T-helper 2 cell treated with Interferon-gamma antibody and Interleukin-4, amounts not matched to agents 100 ng/mL and 5 ng/mL, for 36 hours (primary cell): ENCODE measurements around the gene SPATS2L. TPM values are rescaled to one million over a fixed set of nuclear protein-coding genes. Genes with fewer than 3 reads are reported as not detected.

Experiments
- intact Hi-C: fragments of 100-400 bp; cut with micrococcal nuclease; formaldehyde crosslinking; loops from one replicate; pipeline ENCODE4 v1.15.1; 2023
- total RNA-seq: library from RNA; stranded (reverse); gene quantifications from 2 replicates; pipeline ENCODE4 v1.2.3, GENCODE V29; 2022

The SPATS2L gene
- total RNA-seq, 1 donor from 2014 or later = 52.4 TPM

DNA sequence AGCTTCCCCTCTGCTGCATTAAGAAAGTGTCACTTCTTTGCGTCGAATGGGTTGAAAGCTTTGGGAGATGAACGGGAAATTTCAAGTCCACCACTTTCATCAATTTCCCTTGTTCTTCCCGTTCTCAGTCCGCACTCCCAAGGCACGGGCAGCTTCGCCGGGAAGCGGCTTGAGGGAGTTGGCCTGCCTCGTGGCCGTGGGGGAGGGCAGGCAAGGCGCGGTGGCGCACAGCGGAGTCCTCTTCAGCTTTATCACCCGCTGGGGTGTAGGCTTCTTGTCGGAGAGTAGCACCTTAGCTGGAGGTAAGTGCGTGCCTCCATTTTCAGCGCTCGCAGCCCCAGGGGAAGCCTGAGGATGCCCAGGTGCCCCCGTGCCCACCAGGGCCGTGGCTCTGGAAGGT is 183.5 kb downstream of the SPATS2L start:
- intact Hi-C loops = no loop called here

DNA sequence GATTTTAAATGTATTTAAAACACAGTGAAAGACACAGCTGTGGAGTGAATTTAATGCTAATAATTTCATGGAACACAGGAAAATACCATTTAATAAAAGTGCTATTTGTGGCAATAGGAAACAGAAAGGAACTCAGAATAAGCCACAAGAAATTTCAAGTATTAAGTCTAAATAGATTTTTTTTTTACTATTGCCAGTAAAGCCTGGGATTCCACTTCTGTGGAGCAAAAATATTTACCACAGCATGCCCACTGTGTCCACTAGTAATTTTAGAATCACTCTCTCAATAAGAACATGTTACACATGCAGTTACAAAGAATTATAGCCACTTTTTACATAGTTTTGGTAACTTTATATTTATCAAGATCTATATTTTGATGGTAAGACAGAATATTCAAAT is 186.2 kb downstream of the SPATS2L start:
- intact Hi-C loops = no loop called here

DNA sequence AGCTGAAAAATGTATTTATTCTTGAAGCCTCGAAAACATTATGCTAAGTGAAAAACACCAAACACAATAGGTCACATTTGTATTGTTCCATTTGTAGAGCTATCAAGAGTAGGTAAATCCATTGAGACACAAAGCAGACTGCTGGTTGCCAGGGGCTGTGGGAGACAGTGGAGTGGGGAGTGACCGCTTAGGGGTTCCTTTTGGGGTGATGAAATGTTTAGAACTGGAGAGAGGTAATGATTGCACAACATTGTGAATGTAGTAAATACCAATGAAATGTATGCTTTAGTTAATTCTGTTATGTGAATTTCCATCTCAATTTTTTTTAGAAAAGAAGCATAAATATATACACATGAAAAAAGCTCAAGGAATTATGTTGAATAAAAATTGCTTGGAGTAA is 187.6 kb downstream of the SPATS2L start:
- intact Hi-C loops = no loop called here

DNA sequence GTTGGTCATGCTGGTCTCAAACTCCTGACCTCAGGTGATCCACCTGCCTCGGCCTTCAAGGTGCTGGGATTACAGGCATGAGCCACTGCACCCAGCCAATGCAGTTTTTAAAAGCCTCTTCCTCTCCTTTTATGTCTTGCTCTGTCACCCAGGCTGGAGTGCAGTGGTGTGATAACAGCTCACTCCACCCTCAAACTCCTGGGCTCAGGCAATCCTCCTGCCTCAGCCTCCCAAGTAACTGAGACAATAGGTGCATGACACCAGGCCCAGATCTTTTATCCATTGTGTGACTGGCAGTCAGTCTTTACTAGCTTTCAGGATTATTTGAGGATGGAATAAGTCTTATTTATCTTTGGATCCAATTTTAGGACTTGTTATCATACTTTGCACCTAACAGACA is 190.2 kb downstream of the SPATS2L start:
- intact Hi-C loops = no loop called here

DNA sequence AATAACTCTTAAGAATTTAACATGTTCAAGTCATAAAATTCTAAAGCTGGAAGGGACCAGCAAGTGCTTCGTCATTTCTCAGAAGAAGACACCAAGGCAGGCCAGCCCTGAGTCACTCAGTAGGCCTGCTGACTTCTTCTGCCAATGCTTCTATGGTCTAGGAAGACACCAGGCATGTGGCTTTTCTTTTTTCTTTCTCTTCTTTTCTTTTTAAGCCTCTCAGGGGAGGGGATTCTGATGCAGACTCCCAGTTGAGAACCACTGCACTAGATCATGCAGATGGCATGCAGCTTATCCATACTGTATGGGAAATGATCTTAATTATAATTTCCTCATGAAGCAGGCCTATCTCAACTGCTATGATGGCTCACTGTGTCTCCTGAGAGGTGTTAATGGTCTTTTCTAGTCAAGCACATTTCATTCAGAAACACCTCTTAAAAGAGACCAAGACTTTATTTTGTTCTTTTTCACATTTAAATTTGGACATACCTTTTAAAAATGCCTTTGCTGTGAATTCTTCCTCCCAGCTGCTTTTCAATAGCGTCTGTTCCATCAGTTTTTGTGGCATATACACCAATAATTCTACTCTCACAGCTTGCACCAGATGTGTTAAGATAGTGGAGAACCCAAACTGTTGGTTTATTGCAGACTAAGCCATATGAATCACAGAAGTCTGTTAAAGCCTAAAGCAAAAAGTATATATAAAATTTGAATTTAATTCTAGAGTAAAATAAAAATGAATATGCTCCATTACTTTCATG is 192.1 kb downstream of the SPATS2L start:
- intact Hi-C loops = no loop called here

DNA sequence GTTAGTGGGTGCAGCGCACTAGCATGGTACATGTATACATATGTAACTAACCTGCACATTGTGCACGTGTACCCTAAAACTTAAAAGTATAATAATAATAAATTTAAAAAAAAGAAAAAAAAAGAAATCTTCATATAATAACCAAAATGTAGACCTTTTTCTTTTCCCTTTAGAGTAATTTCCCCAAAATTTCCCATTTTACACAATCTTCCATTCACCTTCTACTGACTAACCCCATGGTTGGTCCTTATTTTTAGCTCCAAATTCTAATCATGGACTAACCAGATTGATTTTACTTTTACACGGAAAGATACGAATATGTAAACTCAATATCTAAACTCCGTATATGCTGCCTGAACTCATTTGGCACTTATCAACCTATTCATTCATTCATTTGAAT is 195.7 kb downstream of the SPATS2L start:
- intact Hi-C loops = no loop called here

DNA sequence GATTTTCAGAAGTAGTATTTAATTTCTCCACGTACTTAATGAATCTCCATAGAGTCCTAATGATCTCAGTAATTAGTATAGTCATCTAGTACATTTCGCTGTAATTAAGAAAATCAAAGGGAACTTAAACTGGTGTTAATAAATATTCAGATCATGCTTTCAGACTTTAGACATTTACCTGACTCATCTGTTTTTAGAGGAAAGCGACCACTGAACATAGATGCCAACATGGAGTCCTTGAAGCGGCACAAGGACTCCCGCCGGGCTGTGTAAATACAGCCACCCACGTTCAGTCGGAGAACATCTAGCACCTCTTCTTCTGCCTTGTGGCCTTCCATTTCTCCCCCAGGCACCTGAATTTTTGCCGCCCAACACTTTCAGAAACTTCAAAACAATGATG is 200.2 kb downstream of the SPATS2L start:
- intact Hi-C loops = no loop called here

DNA sequence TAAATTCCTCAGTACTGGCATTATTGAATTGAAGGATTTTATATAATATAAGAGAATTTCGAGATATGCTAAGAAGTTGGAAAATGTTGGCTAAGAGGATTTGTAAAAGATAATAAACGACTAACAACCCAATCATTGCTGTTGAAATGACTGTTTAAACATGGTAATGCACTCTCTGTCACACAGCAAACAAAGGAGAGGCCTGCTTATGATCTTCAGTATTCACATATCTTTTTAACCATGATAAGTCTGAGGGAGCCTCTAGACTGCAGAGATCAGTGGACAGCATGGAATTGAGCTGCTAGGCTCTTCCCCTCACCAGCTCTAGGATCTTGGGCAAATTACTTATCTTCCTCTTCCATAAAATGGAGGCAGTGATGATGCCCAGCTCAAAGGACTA is 200.7 kb downstream of the SPATS2L start:
- intact Hi-C loops = no loop called here

DNA sequence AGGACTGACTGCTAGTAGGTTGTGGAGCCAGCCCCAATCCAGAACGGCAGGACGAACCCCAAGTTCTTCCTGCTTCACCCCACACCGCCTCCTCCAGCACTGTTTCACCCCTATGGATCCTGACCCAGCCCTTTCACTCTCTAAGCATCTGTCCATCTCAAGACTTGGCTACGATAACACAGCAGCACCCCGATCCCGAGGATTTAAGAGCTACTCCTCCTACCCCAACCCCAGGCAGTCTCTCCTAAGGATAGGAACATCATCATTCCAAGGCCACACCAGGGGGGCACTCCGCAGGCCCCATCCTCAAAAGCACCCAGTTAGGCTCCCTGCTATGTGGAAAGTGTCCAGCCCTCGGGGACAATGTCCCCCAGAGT is 202.7 kb downstream of the SPATS2L start:
- intact Hi-C loops = no loop called here

DNA sequence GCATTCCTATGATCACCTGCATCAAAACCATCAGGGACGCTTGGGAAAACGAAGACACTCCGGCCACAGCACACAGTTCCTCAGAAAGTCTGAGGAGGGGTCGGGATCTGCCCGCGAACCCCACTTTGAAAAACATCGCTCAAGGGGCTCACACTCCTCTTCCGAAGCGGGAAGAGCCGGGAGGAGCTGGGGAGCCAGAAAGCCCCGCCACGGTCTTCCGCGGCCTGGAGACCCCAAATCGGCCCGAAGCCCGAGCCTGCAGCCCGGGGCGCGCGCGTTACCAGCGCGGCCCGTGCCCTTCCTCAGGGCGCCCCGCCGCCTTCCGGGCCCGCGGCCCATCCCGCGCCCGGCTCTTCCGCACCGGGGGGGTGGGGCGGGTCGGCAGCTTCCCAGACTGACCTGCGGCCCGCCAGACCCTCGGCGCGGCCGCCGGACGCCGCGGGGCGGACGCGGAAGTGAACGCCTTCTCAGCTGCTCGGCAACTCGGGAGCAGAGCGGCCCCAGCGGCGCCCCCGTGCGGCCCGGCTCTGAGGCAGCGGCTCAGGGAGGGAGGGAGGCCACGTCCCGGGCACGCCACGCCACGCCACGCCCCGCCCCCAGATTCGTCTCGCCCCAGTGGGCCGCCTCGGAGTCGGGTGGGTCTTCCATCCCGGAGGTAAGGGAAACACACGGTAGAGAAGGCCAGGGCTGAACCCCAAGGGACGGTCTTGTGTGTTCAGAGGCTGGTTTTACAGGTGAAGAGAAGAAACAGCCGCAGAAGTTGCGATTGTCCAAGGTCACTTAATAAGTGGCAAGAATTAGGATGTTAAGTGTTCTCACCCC is 203.3 kb downstream of the SPATS2L start, which contains the start of gene KCTD18:
KCTD18 (minus strand) TSS at position 457 of the 822 bp plus-strand sequence. CDS start 3,052 bp downstream, outside the sequence.
- intact Hi-C loops = loop anchor here (1.0 to 5.0 kb wide), 5 partner anchors 16 to 555 kb away; partner anchors contain the start of genes BZW1, MAIP1, SGO2 and TYW5

DNA sequence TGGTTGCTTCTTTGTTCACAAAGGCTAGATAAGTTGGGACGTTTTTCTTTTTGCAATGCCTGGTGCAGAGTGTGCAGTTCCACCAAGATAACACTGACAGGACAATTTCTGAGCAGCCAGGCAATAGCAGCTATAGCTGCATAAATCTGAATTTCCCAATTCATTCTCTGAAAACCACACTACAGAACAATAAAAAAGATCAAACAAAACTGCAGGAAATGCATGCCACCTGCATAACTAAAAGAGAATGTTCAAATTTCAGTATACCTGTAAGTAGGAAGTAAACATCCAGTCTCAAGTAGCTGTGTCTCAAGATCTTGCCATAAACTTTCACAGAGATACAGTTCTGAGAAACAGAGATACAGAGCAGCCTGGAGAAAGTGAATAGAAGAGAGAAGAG is 208.7 kb downstream of the SPATS2L start:
- intact Hi-C loops = no loop called here

DNA sequence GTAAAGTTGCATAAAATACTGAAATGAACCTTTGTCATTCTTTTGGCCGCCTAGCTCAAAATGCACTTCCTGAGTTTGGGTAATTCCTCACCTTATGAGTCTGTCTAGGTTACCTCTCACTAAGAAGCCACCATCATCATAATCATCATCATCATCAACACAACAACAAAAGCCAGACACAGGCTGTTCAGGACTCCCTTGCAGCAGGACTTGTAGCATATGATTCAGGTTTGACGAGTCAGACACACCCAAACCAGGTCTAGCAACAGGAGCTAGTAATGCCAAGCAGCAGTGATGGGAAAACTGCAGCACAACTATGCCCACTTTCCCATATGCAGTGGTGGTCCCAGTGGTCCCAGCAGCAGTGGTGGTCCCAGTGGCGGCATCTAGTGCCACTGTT is 216.7 kb downstream of the SPATS2L start:
- intact Hi-C loops = no loop called here

DNA sequence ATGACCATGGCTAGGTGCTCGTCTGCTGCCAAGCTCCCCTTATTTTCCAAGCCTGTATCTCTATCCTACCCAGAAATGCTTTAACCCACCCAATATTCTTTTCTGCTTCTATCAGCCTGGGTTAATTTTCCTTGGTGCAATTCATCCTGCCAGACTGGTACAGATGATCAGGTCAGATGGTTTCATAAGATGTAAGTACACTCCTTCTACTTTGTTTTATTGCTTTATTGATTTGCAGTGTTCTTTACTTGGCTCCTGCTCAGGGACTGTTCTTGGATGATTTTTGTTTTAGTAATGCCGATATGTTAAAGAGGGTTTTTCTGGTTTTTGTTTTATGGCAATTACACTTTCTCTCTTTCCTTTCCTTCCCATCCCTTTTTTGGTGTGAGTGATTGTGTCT is 217.1 kb downstream of the SPATS2L start:
- intact Hi-C loops = no loop called here

DNA sequence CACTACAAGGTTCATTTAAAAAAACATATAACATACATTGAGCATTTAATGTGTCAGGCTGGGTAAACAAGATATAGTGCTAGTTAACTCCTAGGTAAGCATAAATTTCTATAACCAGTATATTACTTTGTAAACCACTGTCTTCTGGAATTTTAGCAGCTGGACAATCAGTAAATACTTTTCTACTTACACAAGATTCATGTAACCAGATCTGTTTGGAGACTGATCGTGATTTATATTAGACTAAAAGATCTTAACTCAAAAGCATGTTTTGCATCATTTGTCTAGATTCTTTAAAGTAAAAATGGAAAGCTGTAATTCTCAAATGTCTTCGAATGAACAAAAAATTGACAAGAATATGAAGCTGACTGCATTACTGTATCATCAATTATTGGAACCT is 218.6 kb downstream of the SPATS2L start:
- intact Hi-C loops = loop anchor here (5.0 kb wide), 3 partner anchors 52 to 613 kb away; partner anchors contain the start of genes C2orf69 and CLK1

DNA sequence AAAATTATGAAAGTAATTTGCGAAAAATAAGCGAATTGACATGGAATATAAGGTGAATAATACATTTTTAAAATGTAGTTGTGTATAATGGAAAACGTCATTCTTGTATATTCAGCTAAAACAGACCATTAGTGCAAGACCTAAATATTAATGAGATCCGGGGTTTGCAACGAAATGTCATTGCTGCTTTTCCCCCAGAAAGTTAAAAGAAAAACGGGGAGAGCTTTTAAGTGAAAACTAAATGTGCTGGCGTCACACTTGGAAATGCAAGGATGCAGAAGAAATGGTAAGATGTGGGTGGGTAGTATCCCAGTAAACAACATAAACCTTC is 219.0 kb downstream of the SPATS2L start:
- intact Hi-C loops = loop anchor here (5.0 kb wide), 3 partner anchors 52 to 613 kb away; partner anchors contain the start of genes C2orf69 and CLK1

DNA sequence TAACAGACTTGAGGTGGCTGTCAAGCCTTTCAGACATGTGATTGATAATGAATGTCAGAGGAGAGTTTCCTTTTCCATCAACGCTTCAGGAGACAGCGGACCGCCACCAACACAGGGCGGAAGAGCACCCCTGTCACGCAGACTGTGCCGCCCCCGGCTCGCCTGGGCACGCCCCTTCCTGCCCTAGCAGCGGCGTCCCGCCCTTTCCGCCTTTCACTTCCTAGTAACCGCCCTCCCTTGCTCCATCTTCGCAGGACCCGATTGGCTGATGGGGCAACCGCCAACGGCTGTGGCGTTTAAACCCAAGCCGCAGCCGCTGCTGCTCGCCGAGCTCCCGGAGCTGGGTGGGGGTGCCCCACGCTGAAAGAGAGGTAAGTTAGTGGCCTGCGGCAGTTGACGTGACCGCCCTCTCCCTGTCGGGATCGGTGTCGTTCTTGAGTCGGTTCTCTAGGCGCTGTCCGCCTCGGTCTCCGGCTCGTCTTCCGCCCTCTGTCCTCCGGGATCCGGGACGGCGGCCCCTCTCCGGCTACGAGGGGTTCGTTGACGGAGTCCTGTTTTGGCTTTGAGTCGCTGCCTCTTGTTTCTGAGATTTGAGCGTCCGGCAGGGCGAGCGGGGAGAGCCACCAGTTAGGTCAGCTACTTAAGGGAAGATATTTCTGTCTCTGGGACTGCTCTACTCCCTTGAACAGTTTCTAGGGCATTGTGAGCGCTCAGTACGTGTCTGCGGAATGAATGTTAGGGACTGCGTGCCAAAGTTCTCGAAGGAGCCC is 219.6 kb downstream of the SPATS2L start, which contains the start of gene SGO2:
SGO2 (plus strand) TSS at position 326 of the 770 bp plus-strand sequence. CDS start 6,769 bp downstream, outside the sequence.
- intact Hi-C loops = loop anchor here (1.0 to 5.0 kb wide), 10 partner anchors 16 to 925 kb away; partner anchors contain the start of genes BZW1, C2orf69, CLK1 and KCTD18

DNA sequence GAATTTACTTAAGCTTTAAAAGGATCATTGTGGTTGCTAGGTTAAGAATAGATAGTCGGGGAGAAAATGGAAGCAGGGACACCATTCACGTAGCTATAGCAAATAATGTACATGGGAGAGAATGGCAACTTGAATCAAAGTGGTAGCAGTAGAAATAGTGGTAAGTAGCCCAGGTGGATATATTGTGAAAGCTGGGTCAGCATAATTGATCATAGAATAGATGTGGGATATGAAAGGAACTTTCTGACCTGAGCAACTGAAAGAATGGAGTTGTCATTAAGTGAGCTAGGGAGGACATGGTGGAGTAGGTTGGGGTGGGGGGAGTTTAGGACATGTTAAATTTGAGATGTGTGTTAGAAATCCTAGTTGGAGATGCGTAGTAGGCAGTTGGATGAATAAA is 221.7 kb downstream of the SPATS2L start:
- intact Hi-C loops = loop anchor here (5.0 kb wide), 3 partner anchors 49 to 616 kb away; partner anchors contain the start of genes C2orf69 and CLK1
